Liver (tissue), 9 donors: Measurements from ENCODE around the gene PCYOX1L. TPM values are rescaled to one million over a fixed set of nuclear protein-coding genes. Genes with fewer than 3 reads are reported as not detected.
"Not testable (repeated sequence)": the region's sequence is repeated elsewhere in the genome, so short reads cannot be mapped to it uniquely, and the experiment has no call there.

Experiments
- DNase-seq: peaks from one replicate; pipeline ENCODE4 v3.0.0-alpha.2; 2017; ENCODE audit warnings: low spot score
- H3K27ac ChIP-seq, 2 donors: one replicate each; pipeline ENCODE4 v1.7.0; 2013; ENCODE audit warnings: inconsistent platforms in 2 of 2, low read length in 2 of 2, control low read depth in 1 of 2, low read depth in 1 of 2, mild to moderate bottlenecking in 1 of 2
- H3K27me3 ChIP-seq, 4 donors: one replicate each; pipeline versions ENCODE4 v1.6.1 to v1.7.0; 2013; ENCODE audit warnings: low read length in 3 of 4, inconsistent platforms in 1 of 4, mild to moderate bottlenecking in 1 of 4, moderate library complexity in 1 of 4; ENCODE audit not compliant: control insufficient read depth in 4 of 4, insufficient read depth in 4 of 4
- H3K36me3 ChIP-seq, 4 donors: one replicate each; pipeline versions ENCODE4 v1.6.1 to v1.7.0; 2013; ENCODE audit warnings: low read length in 3 of 4, mild to moderate bottlenecking in 3 of 4, low read depth in 1 of 4, moderate library complexity in 1 of 4; ENCODE audit not compliant: control insufficient read depth in 4 of 4, insufficient read depth in 3 of 4
- H3K4me1 ChIP-seq, 4 donors: one replicate each; pipeline versions ENCODE4 v1.6.1 to v1.7.0; 2013; ENCODE audit warnings: low read length in 3 of 4, mild to moderate bottlenecking in 3 of 4, moderate library complexity in 1 of 4; ENCODE audit not compliant: control insufficient read depth in 4 of 4, insufficient read depth in 4 of 4
- H3K4me3 ChIP-seq, 3 donors: one replicate each; pipeline versions ENCODE4 v1.6.1 to v1.7.0; 2013; ENCODE audit warnings: low read length in 3 of 3, control low read depth in 1 of 3, low read depth in 1 of 3, mild to moderate bottlenecking in 1 of 3
- H3K9ac ChIP-seq, 2 donors: one replicate each; pipeline ENCODE4 v1.7.0; 2013; ENCODE audit warnings: low read length in 2 of 2, mild to moderate bottlenecking in 2 of 2, moderate library complexity in 2 of 2, control low read depth in 1 of 2, low read depth in 1 of 2
- H3K9me3 ChIP-seq, 4 donors: one replicate each; pipeline versions ENCODE4 v1.6.1 to v1.7.0; 2013; ENCODE audit warnings: low read length in 3 of 4; ENCODE audit not compliant: control insufficient read depth in 4 of 4
- CTCF ChIP-seq: fragments of 150-350 bp; IDR thresholded peaks from 2 replicates; pipeline ENCODE4 v1.5.1; 2017; ENCODE audit warnings: improper control_type of control experiment, low read depth, low read length; ENCODE audit not compliant: missing input control
- EGR1 ChIP-seq, 2 donors: IDR thresholded peaks; 2 replicates each; pipeline ENCODE4 v1.6.1; 2016 to 2018; ENCODE audit warnings: antibody characterized with exemption in 2 of 2, low read depth in 2 of 2
- FOXA1 ChIP-seq: IDR thresholded peaks from 2 replicates; pipeline ENCODE4 v1.6.1; 2016; ENCODE audit warnings: antibody characterized with exemption
- FOXA2 ChIP-seq: IDR thresholded peaks from 2 replicates; pipeline ENCODE4 v1.6.1; 2016; ENCODE audit warnings: antibody characterized with exemption
- GABPA ChIP-seq, 2 donors: IDR thresholded peaks in 1 of 2; conservative IDR thresholded peaks in 1 of 2; 2 replicates each; pipeline ENCODE4 v1.6.1; 2016; ENCODE audit warnings: antibody characterized with exemption in 2 of 2, mild to moderate bottlenecking in 1 of 2, moderate library complexity in 1 of 2
- HNF4A ChIP-seq, 2 donors: conservative IDR thresholded peaks; 2 replicates each; pipeline ENCODE4 v1.6.1; 2016; ENCODE audit warnings: antibody characterized with exemption in 2 of 2, mild to moderate bottlenecking in 2 of 2
- HNF4G ChIP-seq: IDR thresholded peaks from 2 replicates; pipeline ENCODE4 v1.6.1; 2016; ENCODE audit warnings: antibody characterized with exemption
- JUND ChIP-seq, 2 donors: IDR thresholded peaks; 2 replicates each; pipeline ENCODE4 v1.6.1; 2016; ENCODE audit warnings: antibody characterized with exemption in 2 of 2
- MAX ChIP-seq: IDR thresholded peaks from 2 replicates; pipeline ENCODE4 v1.6.1; 2016; ENCODE audit warnings: antibody characterized with exemption
- NR2F2 ChIP-seq: IDR thresholded peaks from 2 replicates; pipeline ENCODE4 v1.6.1; 2016; ENCODE audit warnings: antibody characterized with exemption
- RAD21 ChIP-seq, 2 donors: IDR thresholded peaks; 2 replicates each; pipeline ENCODE4 v1.6.1; 2016; ENCODE audit warnings: antibody characterized with exemption in 2 of 2, mild to moderate bottlenecking in 2 of 2
- RXRA ChIP-seq, 2 donors: IDR thresholded peaks; 2 replicates each; pipeline ENCODE4 v1.6.1; 2017 to 2018; ENCODE audit warnings: antibody characterized with exemption in 2 of 2, mild to moderate bottlenecking in 1 of 2
- SP1 ChIP-seq: IDR thresholded peaks from 2 replicates; pipeline ENCODE4 v1.6.1; 2018; ENCODE audit warnings: antibody characterized with exemption, mild to moderate bottlenecking
- TAF1 ChIP-seq: conservative IDR thresholded peaks from 2 replicates; pipeline ENCODE4 v1.6.1; 2016; ENCODE audit warnings: antibody characterized with exemption, mild to moderate bottlenecking
- YY1 ChIP-seq: IDR thresholded peaks from 2 replicates; pipeline ENCODE4 v1.6.1; 2016; ENCODE audit warnings: antibody characterized with exemption, mild to moderate bottlenecking
- ZBTB33 ChIP-seq: IDR thresholded peaks from 2 replicates; pipeline ENCODE4 v1.6.1; 2016; ENCODE audit warnings: antibody characterized with exemption
- WGBS: extraction: QIAGEN DNeasy Blood & Tissue Kit; methylation state at CpG from one replicate; pipeline ENCODE4 v1.1.7; 2013; 5-methylcytosine and 5-hydroxymethylcytosine counted together
- polyA plus RNA-seq, 2 donors: library from polyadenylated mRNA; stranded (reverse) in 1 of 2; unstranded in 1 of 2; fragments of 200-250 nt in 1 of 2; fragments of >200 nt in 1 of 2; fragmentation: Nextera tagmentation in 1 of 2; extraction: Ambion mirVana in 1 of 2; gene quantifications; one replicate each; pipeline versions ENCODE4 v1.2.1 to v1.2.3, GENCODE V29; 2013 to 2015
- total RNA-seq, 2 donors: library from RNA; depleted of rRNA; stranded (reverse); fragments of >200 nt; gene quantifications; one replicate each; pipeline ENCODE4 v1.2.3, GENCODE V29; 2014
- TF ChIP-seq, protein P1 (sequence below): IDR thresholded peaks from 2 replicates; pipeline ENCODE4 v1.6.1; 2016; ENCODE audit warnings: antibody characterized with exemption
- donor health status: healthy.
- donor health status: healthy.
- donor health status: healthy.
- donor health status: healthy.
- donor health status: healthy.

The PCYOX1L gene
- total and polyA plus RNA-seq, 4 donors = 0.47 to 4.4 (median 1.1) TPM

GRCh38 chr5:149388498-149389190 lies 30.8 kb downstream of the PCYOX1L start:
- Histone ChIP-seq H3K4me1 (no peaks in the 10 kb centered on the region), H3K36me3 (no peaks in the 10 kb centered on the region), H3K4me3 (no peak overlapping the region), H3K9me3 (no peaks in the 10 kb centered on the region), H3K9ac (no peak overlapping the region), H3K27me3 (no peaks in the 10 kb centered on the region), H3K27ac (peak overlapping the region in 1 of 2 donors; percentile 23)
- 77% methylated on average over 7 of the region's 7 CpGs for WGBS
- no peak for DNase-seq
- TF ChIP-seq CTCF (no peak), YY1 (no peak), MAX (no peak), ZBTB33 (no peak), FOXA2 (no peak), NR2F2 (no peak), EGR1 (IDR thresholded peaks at IDR 0.05; ENCODE audit: low read depth in 2 of 2) (no peak), TAF1 (no peak), GABPA (IDR thresholded peaks at IDR 0.05 in 1 of 2, conservative IDR thresholded peaks at IDR 0.05 in 1 of 2) (no peak), SP1 (no peak), RAD21 (IDR thresholded peaks at IDR 0.05) (no peak), FOXA1 (no peak), RXRA (IDR thresholded peaks at IDR 0.05) (no peak), HNF4A (conservative IDR thresholded peaks at IDR 0.05) (no peak), JUND (IDR thresholded peaks at IDR 0.05) (no peak), HNF4G (no peak)

- Histone ChIP-seq H3K4me1 (no peaks in the 10 kb centered on the region), H3K4me3 (no peak overlapping the region), H3K36me3 (no peaks in the 10 kb centered on the region), H3K9me3 (no peaks in the 10 kb centered on the region), H3K27ac (no peak overlapping the region), H3K9ac (no peak overlapping the region), H3K27me3 (no peaks in the 10 kb centered on the region)
- TF ChIP-seq FOXA2 (no peak), TAF1 (no peak), SP1 (no peak), EGR1 (IDR thresholded peaks at IDR 0.05; ENCODE audit: low read depth in 2 of 2) (no peak), GABPA (IDR thresholded peaks at IDR 0.05 in 1 of 2, conservative IDR thresholded peaks at IDR 0.05 in 1 of 2) (no peak), RXRA (IDR thresholded peaks at IDR 0.05) (no peak), RAD21 (IDR thresholded peaks at IDR 0.05) (no peak), HNF4G (no peak), FOXA1 (no peak), YY1 (no peak), NR2F2 (no peak), HNF4A (conservative IDR thresholded peaks at IDR 0.05) (no peak)
- TF ChIP-seq, protein P1, sequence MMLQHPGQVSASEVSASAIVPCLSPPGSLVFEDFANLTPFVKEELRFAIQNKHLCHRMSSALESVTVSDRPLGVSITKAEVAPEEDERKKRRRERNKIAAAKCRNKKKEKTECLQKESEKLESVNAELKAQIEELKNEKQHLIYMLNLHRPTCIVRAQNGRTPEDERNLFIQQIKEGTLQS = no peak
- DNase-seq = no peak
- 80% methylated on average over 11 of the region's 11 CpGs for WGBS
Measured at GRCh38 chr5:149389552-149390495, 32.0 kb downstream of the PCYOX1L start.

GRCh38 chr5:149391076-149391475 lies 33.2 kb downstream of the PCYOX1L start:
- 92% methylated on average over 6 of the region's 6 CpGs for WGBS
- DNase-seq, H3K9ac ChIP-seq: not testable (repeated sequence)

More at GRCh38 chr5:149391076-149391475, 33.2 kb downstream of the PCYOX1L start:
- not testable (repeated sequence) for H3K4me3 ChIP-seq, H3K4me1 ChIP-seq, H3K36me3 ChIP-seq, H3K9me3 ChIP-seq, H3K27me3 ChIP-seq, H3K27ac ChIP-seq
